Panc1 (cell line): ENCODE data around the gene MED13L. TPM values are rescaled to one million over a fixed set of nuclear protein-coding genes. Genes with fewer than 3 reads are reported as not detected.
A peak's percentile ranks its signal among the peaks of the same experiment; 100 is the strongest.

Source experiments
- ATAC-seq: fragments of 200-7000 bp; cut with Tn5 transposase; 2 replicates; pipeline ENCODE4 v1.9.1; 2020; ENCODE audit warnings: mild to moderate bottlenecking, moderate library complexity
- BruUV-seq: library from RNA; stranded (reverse); fragments of 400-500 nt; replicated peaks from 2 replicates; lab custom pipeline; 2021; lab: Mats Ljungman, UMichigan
- CTCF ChIA-PET: fragments of 300-600 bp; sonication (Branson Sonifier 250); formaldehyde crosslinking; loops from one replicate; lab custom pipeline; 2022; ENCODE audit warnings: antibody characterized with exemption; lab: Charles Lee
- POLR2A ChIA-PET: fragments of 300-600 bp; sonication (Branson Sonifier 250); formaldehyde crosslinking; loops from one replicate; lab custom pipeline; 2022; ENCODE audit warnings: antibody characterized with exemption; lab: Charles Lee
- DNase-seq: peaks from one replicate; pipeline ENCODE4 v3.0.0-alpha.2; 2010; ENCODE audit warnings: low read depth, low spot score
- H3K27ac ChIP-seq: 2 replicates; pipeline ENCODE4 v1.5.1; 2011; ENCODE audit warnings: mild to moderate bottlenecking, low read length, inconsistent platforms
- H3K27me3 ChIP-seq: fragments of 200-500 bp; sonication (Bioruptor generic); 2 replicates; pipeline ENCODE4 v1.6.0; 2014; ENCODE audit warnings: low read length, inconsistent platforms; ENCODE audit not compliant: control insufficient read depth, insufficient read depth
- H3K36me3 ChIP-seq: fragments of 200-500 bp; sonication (Bioruptor generic); 2 replicates; pipeline ENCODE4 v1.5.1; 2014; ENCODE audit warnings: inconsistent platforms, mild to moderate bottlenecking, low read length, moderate library complexity; ENCODE audit not compliant: control insufficient read depth, insufficient read depth
- H3K4me1 ChIP-seq: 2 replicates; pipeline ENCODE4 v1.5.1; 2011; ENCODE audit warnings: inconsistent platforms, mild to moderate bottlenecking, low read length, moderate library complexity; ENCODE audit not compliant: control insufficient read depth, insufficient read depth
- H3K4me3 ChIP-seq, 2 experiments: 2 replicates each; pipeline ENCODE4 v1.5.1; 2011 to 2012; ENCODE audit warnings: low read depth in 2 of 2, low read length in 2 of 2, mild to moderate bottlenecking in 2 of 2, inconsistent platforms in 1 of 2, moderate library complexity in 1 of 2
- H3K9me3 ChIP-seq: fragments of 200-500 bp; sonication (Bioruptor generic); 2 replicates; pipeline ENCODE4 v1.5.1; 2014; ENCODE audit warnings: low read depth, mild to moderate bottlenecking, inconsistent platforms, low read length, moderate library complexity; ENCODE audit not compliant: control insufficient read depth, insufficient read depth
- CTCF ChIP-seq: fragments of 450-650 bp; IDR thresholded peaks from 2 replicates; pipeline ENCODE4 v1.5.1; 2017; ENCODE audit warnings: mild to moderate bottlenecking
- POLR2AphosphoS5 ChIP-seq: IDR thresholded peaks from 2 replicates; pipeline ENCODE4 v1.6.1; 2012; ENCODE audit warnings: mild to moderate bottlenecking, low read depth, low read length, moderate library complexity
- REST ChIP-seq, 2 experiments: IDR thresholded peaks; 2 replicates each; pipeline ENCODE4 v1.6.1; 2011 to 2012; ENCODE audit warnings: low read depth in 2 of 2, control low read depth in 1 of 2, low read length in 1 of 2, mild to moderate bottlenecking in 1 of 2, moderate library complexity in 1 of 2; ENCODE audit not compliant: insufficient read depth in 1 of 2
- SIN3A ChIP-seq: IDR thresholded peaks from 2 replicates; pipeline ENCODE4 v1.6.1; 2012; ENCODE audit warnings: low read depth, mild to moderate bottlenecking, low read length, moderate library complexity, borderline replicate concordance; ENCODE audit not compliant: insufficient read depth
- TCF7L2 ChIP-seq: IDR thresholded peaks from 2 replicates; pipeline ENCODE4 v1.6.1; 2011; ENCODE audit warnings: mild to moderate bottlenecking, low read depth, low read length, inconsistent platforms
- in situ Hi-C: cut with HindIII; loops from 2 replicates; pipeline ENCODE4 v1.10.0; 2016; ENCODE audit warnings: low sequenced_read_pairs, low pct_unique_long_range_greater_than_20kb
- intact Hi-C: fragments of 100-400 bp; cut with micrococcal nuclease; formaldehyde crosslinking; loops from one replicate; pipeline ENCODE4 v1.10.0; 2022; ENCODE audit not compliant: unreplicated experiment
- total RNA-seq: library from RNA; stranded (reverse); gene quantifications from one replicate; pipeline ENCODE4 v1.2.1, GENCODE V29; 2021; ENCODE audit not compliant: unreplicated experiment

Gene MED13L
- total RNA-seq, 1 experiment from 2014 or later = 170 TPM

GRCh38 chr12:116196752-116197718, 80.5 kb downstream of the MED13L start:
- peak; percentile 72 for ATAC-seq
- ChIA-PET POLR2A (interaction anchor here (0.6 kb wide), 1 partner anchor 341 kb away, joined by 3 read pairs; no protein-coding TSS in a partner anchor), CTCF (no interaction called here)
- DNase-seq = no peak
- Histone ChIP-seq H3K27ac (no peak overlapping the region), H3K27me3 (no peaks in the 10 kb centered on the region), H3K4me1 (peaks cover 46% of the 10 kb centered on the region), H3K9me3 (no peaks in the 10 kb centered on the region), H3K36me3 (no peaks in the 10 kb centered on the region), H3K4me3 (no peak overlapping the region)
- BruUV-seq = no TSS peak
- no peak for TF ChIP-seq REST (IDR thresholded peaks at IDR 0.05; ENCODE audit: insufficient read depth in 1 of 2, low read depth in 2 of 2, low read length in 1 of 2)
- in situ Hi-C loops = no loop called here
- intact Hi-C loops = no loop called here

GRCh38 chr12:116196226-116196625, 81.3 kb downstream of the MED13L start:
- Histone ChIP-seq H3K27me3 (no peaks in the 10 kb centered on the region), H3K4me1 (peaks cover 38% of the 10 kb centered on the region), H3K27ac (no peak overlapping the region), H3K9me3 (no peaks in the 10 kb centered on the region), H3K4me3 (no peak overlapping the region), H3K36me3 (no peaks in the 10 kb centered on the region)
- ChIA-PET POLR2A (no interaction called here), CTCF (no interaction called here)
- BruUV-seq = no TSS peak
- in situ Hi-C loops = no loop called here
- no peak for ATAC-seq
- TF ChIP-seq SIN3A (no peak), REST (IDR thresholded peaks at IDR 0.05; ENCODE audit: insufficient read depth in 1 of 2, low read depth in 2 of 2, low read length in 1 of 2) (no peak), TCF7L2 (no peak), POLR2AphosphoS5 (no peak), CTCF (no peak)
- intact Hi-C loops = no loop called here
- no peak for DNase-seq
